Heart left ventricle (tissue), 13 donors: ENCODE results near the gene IQCH.

Experiments used
- POLR2A ChIP-seq, 2 donors: fragments of 450-650 bp; IDR thresholded peaks; one replicate each; pipeline ENCODE4 v1.6.1; 2017; ENCODE audit warnings: antibody characterized with exemption in 2 of 2, mild to moderate bottlenecking in 2 of 2, moderate library complexity in 2 of 2
- TF ChIP-seq, protein P1 (sequence below), 12 donors: fragments of 200-600 bp; sonication (generic) in 4 of 12; IDR thresholded peaks; one replicate each; pipeline versions ENCODE4 v1.5.0 to v1.8.0; 2018 to 2022; ENCODE audit warnings: antibody characterized with exemption in 12 of 12, mild to moderate bottlenecking in 5 of 12
- donor health status: ischemic (EF 13 %, LVEDD 7.1; RV severe dilation, severe dysfunction).
- donor health status: DM: no; HTN: yes; CAD: no.
- donor health status: DM: no; HTN: no; CAD: no.
- donor health status: ischemic (EF 25% LVEDD 6.9; RV normal size, moderate dysfunction).
- donor health status: ischemic (EF 25% LVEDD 5.7; RV mildly dilated, moderate dysfunction).
- donor health status: ischemic (EF 35%, LVEDD 5.7; RV mildly dilated, moderate dysfunction).
- donor health status: nonischemic (EF 11% LVEDD 7.7; RV severe dilation, severe dysfunction).
- donor health status: DM: yes; HTN: yes; CAD: no.
- donor health status: PGD.
- donor health status: ischemic (EF 29% LVEDD 5.4; RV normal size, mild dysfunction).
- donor health status: nonischemic (EF 23%, LVEDD 6.1; RV moderate dilation, normal function).

DNA sequence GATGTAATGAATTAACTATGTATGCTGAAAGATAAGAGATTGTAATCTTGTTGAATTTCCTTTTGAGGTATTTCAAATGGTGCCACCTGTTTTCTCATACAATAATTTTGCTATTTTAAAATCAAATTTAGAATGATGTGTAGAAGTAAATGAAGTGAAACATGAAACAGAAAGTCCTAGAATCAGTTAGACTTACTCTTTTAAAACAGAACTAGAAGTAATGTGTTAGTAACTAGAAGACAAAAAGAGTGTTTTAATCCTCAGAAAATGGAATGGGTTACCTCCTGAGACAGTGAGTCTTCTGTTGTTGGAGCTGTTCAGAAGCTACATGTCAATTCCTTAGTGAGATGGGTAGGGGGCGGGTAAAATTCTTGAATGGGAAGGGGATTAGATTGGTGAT is 279.8 kb downstream of the IQCH start:
- TF ChIP-seq, protein P1, sequence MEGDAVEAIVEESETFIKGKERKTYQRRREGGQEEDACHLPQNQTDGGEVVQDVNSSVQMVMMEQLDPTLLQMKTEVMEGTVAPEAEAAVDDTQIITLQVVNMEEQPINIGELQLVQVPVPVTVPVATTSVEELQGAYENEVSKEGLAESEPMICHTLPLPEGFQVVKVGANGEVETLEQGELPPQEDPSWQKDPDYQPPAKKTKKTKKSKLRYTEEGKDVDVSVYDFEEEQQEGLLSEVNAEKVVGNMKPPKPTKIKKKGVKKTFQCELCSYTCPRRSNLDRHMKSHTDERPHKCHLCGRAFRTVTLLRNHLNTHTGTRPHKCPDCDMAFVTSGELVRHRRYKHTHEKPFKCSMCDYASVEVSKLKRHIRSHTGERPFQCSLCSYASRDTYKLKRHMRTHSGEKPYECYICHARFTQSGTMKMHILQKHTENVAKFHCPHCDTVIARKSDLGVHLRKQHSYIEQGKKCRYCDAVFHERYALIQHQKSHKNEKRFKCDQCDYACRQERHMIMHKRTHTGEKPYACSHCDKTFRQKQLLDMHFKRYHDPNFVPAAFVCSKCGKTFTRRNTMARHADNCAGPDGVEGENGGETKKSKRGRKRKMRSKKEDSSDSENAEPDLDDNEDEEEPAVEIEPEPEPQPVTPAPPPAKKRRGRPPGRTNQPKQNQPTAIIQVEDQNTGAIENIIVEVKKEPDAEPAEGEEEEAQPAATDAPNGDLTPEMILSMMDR (IDR thresholded peaks at IDR 0.05): no peak
- no peak for TF ChIP-seq POLR2A (IDR thresholded peaks at IDR 0.05)
